WTC11 (cell line): ENCODE measurements around the gene DNM3. TPM values are rescaled to one million over a fixed set of nuclear protein-coding genes. Genes with fewer than 3 reads are reported as not detected.
A peak's percentile ranks its signal among the peaks of the same experiment; 100 is the strongest.
"Not testable (repeated sequence)": the region's sequence is repeated elsewhere in the genome, so short reads cannot be mapped to it uniquely, and the experiment has no call there.

ENCODE experiments used
- ATAC-seq: fragments of 200-7000 bp; cut with Tn5 transposase; 2 replicates; pipeline ENCODE4 v1.10.0; 2021; ENCODE audit warnings: mild to moderate bottlenecking, moderate library complexity
- CTCF ChIA-PET: fragments of 300-600 bp; sonication (Branson Sonifier 250); formaldehyde crosslinking; loops from one replicate; lab custom pipeline; 2021; ENCODE audit warnings: antibody characterized with exemption; lab: Charles Lee
- POLR2A ChIA-PET: fragments of 350-600 bp; sonication (Branson Sonifier 250); formaldehyde crosslinking; loops from one replicate; lab custom pipeline; 2021; ENCODE audit warnings: antibody characterized with exemption; lab: Charles Lee
- DNase-seq: peaks from one replicate; pipeline ENCODE4 v3.0.0; 2021; ENCODE audit warnings: low spot score
- H3K27ac Mint-ChIP-seq: 2 replicates; pipeline ENCODE4 v1.8.0; 2021; ENCODE audit warnings: mixed read lengths
- H3K27me3 Mint-ChIP-seq: 2 replicates; pipeline ENCODE4 v1.8.0; 2021; ENCODE audit warnings: low read depth, mild to moderate bottlenecking, moderate library complexity, mixed read lengths
- H3K36me3 Mint-ChIP-seq: 2 replicates; pipeline ENCODE4 v1.8.0; 2021; ENCODE audit warnings: mixed read lengths
- H3K4me1 Mint-ChIP-seq: 2 replicates; pipeline ENCODE4 v1.8.0; 2022; ENCODE audit warnings: mixed read lengths
- H3K4me3 Mint-ChIP-seq: 2 replicates; pipeline ENCODE4 v1.8.0; 2021; ENCODE audit warnings: mild to moderate bottlenecking, moderate library complexity, mixed read lengths
- H3K9me3 Mint-ChIP-seq: 2 replicates; pipeline ENCODE4 v1.8.0; 2021; ENCODE audit warnings: mixed read lengths
- AFF4 ChIP-seq: sonication (generic); formaldehyde crosslinking; IDR thresholded peaks from 2 replicates; pipeline ENCODE4 v1.8.1; 2023; ENCODE audit warnings: mild to moderate bottlenecking, missing genetic modification reagents, borderline replicate concordance
- GRHL2 ChIP-seq: fragments of 250-450 bp; sonication (Bioruptor Pico); IDR thresholded peaks from 2 replicates; pipeline ENCODE4 v1.8.0; 2022; ENCODE audit warnings: mild to moderate bottlenecking, moderate library complexity; ENCODE audit not compliant: insufficient replicate concordance, severe bottlenecking
- HMGA2 ChIP-seq: fragments of 250-450 bp; sonication (Bioruptor Pico); IDR thresholded peaks from 2 replicates; pipeline ENCODE4 v1.4.0; 2021; ENCODE audit warnings: mild to moderate bottlenecking, moderate library complexity
- JAZF1 ChIP-seq: fragments of 250-450 bp; sonication (Bioruptor Pico); IDR thresholded peaks from 2 replicates; pipeline ENCODE4 v1.9.0; 2021; ENCODE audit warnings: moderate library complexity, mild to moderate bottlenecking, inconsistent platforms
- MYBL2 ChIP-seq: sonication (generic); formaldehyde crosslinking; IDR thresholded peaks from 2 replicates; pipeline ENCODE4 v1.8.1; 2023; ENCODE audit warnings: mild to moderate bottlenecking, moderate library complexity, missing genetic modification reagents
- NFYB ChIP-seq: sonication (generic); formaldehyde crosslinking; conservative IDR thresholded peaks from 2 replicates; pipeline ENCODE4 v1.8.0; 2022; ENCODE audit warnings: low read depth, missing genetic modification reagents
- OVOL2 ChIP-seq: fragments of 250-450 bp; sonication (Bioruptor Pico); IDR thresholded peaks from 2 replicates; pipeline ENCODE4 v1.9.0; 2021; ENCODE audit warnings: mild to moderate bottlenecking, borderline replicate concordance
- TEAD1 ChIP-seq: sonication (generic); formaldehyde crosslinking; IDR thresholded peaks from 2 replicates; pipeline ENCODE4 v1.8.0; 2022; ENCODE audit warnings: mild to moderate bottlenecking, missing genetic modification reagents
- ZBTB21 ChIP-seq: sonication (generic); formaldehyde crosslinking; IDR thresholded peaks from 2 replicates; pipeline ENCODE4 v1.8.1; 2023; ENCODE audit warnings: mild to moderate bottlenecking, missing genetic modification reagents, borderline replicate concordance
- ZNF121 ChIP-seq: sonication (generic); formaldehyde crosslinking; IDR thresholded peaks from 2 replicates; pipeline ENCODE4 v1.8.0; 2023; ENCODE audit warnings: missing genetic modification reagents
- ZNF219 ChIP-seq: sonication (generic); formaldehyde crosslinking; IDR thresholded peaks from 2 replicates; pipeline ENCODE4 v1.8.0; 2023; ENCODE audit warnings: missing genetic modification reagents, mild to moderate bottlenecking, borderline replicate concordance
- ZNF317 ChIP-seq: sonication (generic); formaldehyde crosslinking; IDR thresholded peaks from 2 replicates; pipeline ENCODE4 v1.8.1; 2023; ENCODE audit warnings: low read depth, mild to moderate bottlenecking, moderate library complexity, missing genetic modification reagents, borderline replicate concordance
- ZNF396 ChIP-seq: fragments of 250-450 bp; sonication (Bioruptor Pico); IDR thresholded peaks from 2 replicates; pipeline ENCODE4 v1.8.0; 2021; ENCODE audit warnings: mild to moderate bottlenecking, moderate library complexity, borderline replicate concordance
- ZNF423 ChIP-seq: fragments of 250-450 bp; sonication (Bioruptor Pico); IDR thresholded peaks from 2 replicates; pipeline ENCODE4 v2.1.2; 2022; ENCODE audit warnings: mild to moderate bottlenecking, moderate library complexity
- total RNA-seq: library from RNA; stranded (reverse); gene quantifications from 3 replicates; pipeline ENCODE4 v1.2.3, GENCODE V29; 2021
- TF ChIP-seq, protein P1 (sequence below): sonication (generic); formaldehyde crosslinking; IDR thresholded peaks from 2 replicates; pipeline ENCODE4 v1.8.0; 2023; ENCODE audit warnings: mild to moderate bottlenecking, missing genetic modification reagents
- TF ChIP-seq, protein P2 (sequence below): sonication (generic); formaldehyde crosslinking; conservative IDR thresholded peaks from 2 replicates; pipeline ENCODE4 v1.8.1; 2022; ENCODE audit warnings: mild to moderate bottlenecking, missing genetic modification reagents
- TF ChIP-seq, protein P3 (sequence below): fragments of 250-450 bp; sonication (Bioruptor Pico); IDR thresholded peaks from 2 replicates; pipeline ENCODE4 v1.9.0; 2021; ENCODE audit warnings: mild to moderate bottlenecking
- TF ChIP-seq, protein P4 (sequence below): sonication (generic); formaldehyde crosslinking; IDR thresholded peaks from 2 replicates; pipeline ENCODE4 v1.8.1; 2023; ENCODE audit warnings: mild to moderate bottlenecking, missing genetic modification reagents, moderate library complexity
- TF ChIP-seq, protein P5 (sequence below): sonication (generic); formaldehyde crosslinking; IDR thresholded peaks from 2 replicates; pipeline ENCODE4 v1.8.0; 2022; ENCODE audit warnings: mild to moderate bottlenecking, missing genetic modification reagents
- TF ChIP-seq, protein P6 (sequence below): fragments of 250-450 bp; sonication (Bioruptor Pico); IDR thresholded peaks from 2 replicates; pipeline ENCODE4 v2.1.2; 2022; ENCODE audit warnings: mild to moderate bottlenecking, moderate library complexity

DNM3 gene
- total RNA-seq, 1 experiment from 2014 or later, result 1.9 TPM

DNA sequence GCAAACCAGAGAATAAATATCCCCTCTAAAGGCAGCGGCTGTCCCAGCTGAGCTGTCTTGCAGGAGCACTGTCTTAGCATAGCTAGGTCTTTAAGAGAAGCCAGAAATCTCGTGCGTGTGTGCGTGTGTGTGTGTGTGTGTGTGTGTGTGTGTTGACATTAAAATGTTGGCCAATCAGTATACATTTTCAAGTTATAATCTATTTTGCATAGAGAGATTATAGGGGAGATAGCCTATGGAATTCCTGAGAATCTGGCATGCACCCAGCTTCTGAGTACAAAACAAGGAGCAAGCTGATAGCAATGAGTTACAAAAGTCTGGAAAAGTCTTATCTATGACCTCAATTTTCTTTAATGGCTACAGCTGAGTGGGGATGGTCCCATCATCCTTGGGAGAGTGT lies 42.1 kb upstream of the DNM3 start:
- Mint-ChIP-seq H3K9me3 (no peaks in the 10 kb centered on the region), H3K27me3 (no peaks in the 10 kb centered on the region), H3K4me3 (no peak overlapping the region), H3K4me1 (peaks cover 25% of the 10 kb centered on the region), H3K27ac (no peak overlapping the region), H3K36me3 (peaks cover 35% of the 10 kb centered on the region)
- DNase-seq (no peak), ATAC-seq (no peak)
- no peak for TF ChIP-seq ZBTB21 (CRISPR knock-in tag)
- TF ChIP-seq, protein P1, sequence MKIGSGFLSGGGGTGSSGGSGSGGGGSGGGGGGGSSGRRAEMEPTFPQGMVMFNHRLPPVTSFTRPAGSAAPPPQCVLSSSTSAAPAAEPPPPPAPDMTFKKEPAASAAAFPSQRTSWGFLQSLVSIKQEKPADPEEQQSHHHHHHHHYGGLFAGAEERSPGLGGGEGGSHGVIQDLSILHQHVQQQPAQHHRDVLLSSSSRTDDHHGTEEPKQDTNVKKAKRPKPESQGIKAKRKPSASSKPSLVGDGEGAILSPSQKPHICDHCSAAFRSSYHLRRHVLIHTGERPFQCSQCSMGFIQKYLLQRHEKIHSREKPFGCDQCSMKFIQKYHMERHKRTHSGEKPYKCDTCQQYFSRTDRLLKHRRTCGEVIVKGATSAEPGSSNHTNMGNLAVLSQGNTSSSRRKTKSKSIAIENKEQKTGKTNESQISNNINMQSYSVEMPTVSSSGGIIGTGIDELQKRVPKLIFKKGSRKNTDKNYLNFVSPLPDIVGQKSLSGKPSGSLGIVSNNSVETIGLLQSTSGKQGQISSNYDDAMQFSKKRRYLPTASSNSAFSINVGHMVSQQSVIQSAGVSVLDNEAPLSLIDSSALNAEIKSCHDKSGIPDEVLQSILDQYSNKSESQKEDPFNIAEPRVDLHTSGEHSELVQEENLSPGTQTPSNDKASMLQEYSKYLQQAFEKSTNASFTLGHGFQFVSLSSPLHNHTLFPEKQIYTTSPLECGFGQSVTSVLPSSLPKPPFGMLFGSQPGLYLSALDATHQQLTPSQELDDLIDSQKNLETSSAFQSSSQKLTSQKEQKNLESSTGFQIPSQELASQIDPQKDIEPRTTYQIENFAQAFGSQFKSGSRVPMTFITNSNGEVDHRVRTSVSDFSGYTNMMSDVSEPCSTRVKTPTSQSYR (CRISPR knock-in tag), result no peak
- TF ChIP-seq, protein P2, sequence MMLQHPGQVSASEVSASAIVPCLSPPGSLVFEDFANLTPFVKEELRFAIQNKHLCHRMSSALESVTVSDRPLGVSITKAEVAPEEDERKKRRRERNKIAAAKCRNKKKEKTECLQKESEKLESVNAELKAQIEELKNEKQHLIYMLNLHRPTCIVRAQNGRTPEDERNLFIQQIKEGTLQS (CRISPR knock-in tag), result no peak
- TF ChIP-seq, protein P3, sequence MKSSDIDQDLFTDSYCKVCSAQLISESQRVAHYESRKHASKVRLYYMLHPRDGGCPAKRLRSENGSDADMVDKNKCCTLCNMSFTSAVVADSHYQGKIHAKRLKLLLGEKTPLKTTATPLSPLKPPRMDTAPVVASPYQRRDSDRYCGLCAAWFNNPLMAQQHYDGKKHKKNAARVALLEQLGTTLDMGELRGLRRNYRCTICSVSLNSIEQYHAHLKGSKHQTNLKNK (CRISPR knock-in tag), result no peak
- no peak for TF ChIP-seq ZNF121 (CRISPR knock-in tag)
- TF ChIP-seq, protein P4, sequence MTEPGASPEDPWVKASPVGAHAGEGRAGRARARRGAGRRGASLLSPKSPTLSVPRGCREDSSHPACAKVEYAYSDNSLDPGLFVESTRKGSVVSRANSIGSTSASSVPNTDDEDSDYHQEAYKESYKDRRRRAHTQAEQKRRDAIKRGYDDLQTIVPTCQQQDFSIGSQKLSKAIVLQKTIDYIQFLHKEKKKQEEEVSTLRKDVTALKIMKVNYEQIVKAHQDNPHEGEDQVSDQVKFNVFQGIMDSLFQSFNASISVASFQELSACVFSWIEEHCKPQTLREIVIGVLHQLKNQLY (CRISPR knock-in tag), result no peak
- TF ChIP-seq NFYB (CRISPR knock-in tag), result no peak
- TF ChIP-seq ZNF219 (CRISPR knock-in tag), result no peak
- TF ChIP-seq MYBL2 (CRISPR knock-in tag), result no peak
- TF ChIP-seq, protein P5, sequence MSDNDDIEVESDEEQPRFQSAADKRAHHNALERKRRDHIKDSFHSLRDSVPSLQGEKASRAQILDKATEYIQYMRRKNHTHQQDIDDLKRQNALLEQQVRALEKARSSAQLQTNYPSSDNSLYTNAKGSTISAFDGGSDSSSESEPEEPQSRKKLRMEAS (CRISPR knock-in tag), result no peak
- ChIA-PET POLR2A (no interaction called here), CTCF (interaction anchor here (0.7 to 8.5 kb wide), 11 partner anchors 9 to 242 kb away, joined by 3 to 277 read pairs (median 4); no protein-coding TSS in a partner anchor)

DNA sequence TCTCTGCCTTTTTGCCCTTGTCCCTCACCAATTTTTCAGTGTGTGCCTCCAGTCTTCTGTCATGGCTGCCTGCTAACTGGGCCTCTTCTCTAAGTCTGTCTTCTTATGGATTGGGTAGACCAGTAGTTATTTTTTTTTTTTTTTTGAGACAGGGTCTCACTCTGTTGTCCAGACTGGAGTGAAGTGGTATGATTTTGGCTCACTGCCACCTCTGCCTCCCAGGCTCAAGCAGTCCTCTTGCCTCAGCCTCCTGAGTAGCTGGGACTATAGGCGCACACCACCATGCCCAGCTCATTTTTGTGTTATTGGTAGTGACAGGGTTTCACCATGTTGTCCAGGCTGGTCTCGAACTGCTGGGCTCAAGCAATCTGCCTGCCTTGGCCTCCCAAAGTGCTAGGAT lies 41.6 kb upstream of the DNM3 start:
- DNase-seq, H3K27me3 Mint-ChIP-seq, H3K9me3 Mint-ChIP-seq, ATAC-seq, H3K27ac Mint-ChIP-seq, H3K4me3 Mint-ChIP-seq: not testable (repeated sequence)
- H3K4me1 Mint-ChIP-seq, result peaks cover 25% of the 10 kb centered on the region
- ChIA-PET POLR2A (interaction anchor here (1.5 kb wide), 1 partner anchor 186 kb away, joined by 4 read pairs; no protein-coding TSS in a partner anchor), CTCF (interaction anchor here (0.6 to 8.5 kb wide), 35 partner anchors 8 to 609 kb away, joined by 3 to 277 read pairs (median 5); partner anchors contain the start of genes DNM3 and METTL13)
- H3K36me3 Mint-ChIP-seq, result peaks cover 29% of the 10 kb centered on the region

DNA sequence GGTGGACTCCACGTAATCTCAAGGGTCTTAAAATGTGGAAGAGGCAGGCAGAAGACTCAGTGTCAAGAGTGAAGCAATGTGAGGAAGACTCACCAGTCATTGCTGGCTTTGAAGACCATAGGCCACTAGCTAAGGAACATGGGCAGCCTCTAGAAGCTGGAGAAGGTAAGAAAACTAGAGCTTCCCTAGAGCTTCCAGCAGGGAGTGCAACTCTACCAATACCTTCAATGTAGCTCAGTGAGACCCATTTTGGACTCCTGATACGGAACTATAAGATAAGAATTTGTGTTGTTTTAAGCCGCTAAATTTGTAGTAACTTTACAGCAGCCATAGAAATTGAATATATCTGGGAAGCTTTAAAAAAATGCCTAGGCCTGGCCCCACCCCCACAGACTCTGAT lies 41.0 kb upstream of the DNM3 start:
- Mint-ChIP-seq H3K4me1 (peaks cover 25% of the 10 kb centered on the region), H3K4me3 (no peak overlapping the region), H3K27ac (no peak overlapping the region), H3K36me3 (peaks cover 25% of the 10 kb centered on the region), H3K27me3 (no peaks in the 10 kb centered on the region), H3K9me3 (no peaks in the 10 kb centered on the region)
- ATAC-seq (peak; percentile 56), DNase-seq (no peak)
- POLR2A ChIA-PET, result interaction anchor here (0.9 to 1.5 kb wide), 3 partner anchors 19 to 185 kb away, joined by 3 to 4 read pairs (median 4); partner anchors contain the start of genes METTL13 and VAMP4
- CTCF ChIA-PET, result interaction anchor here (0.6 to 8.5 kb wide), 42 partner anchors 12 to 608 kb away, joined by 3 to 277 read pairs (median 4); partner anchors contain the start of genes DNM3 and METTL13
- TF ChIP-seq, protein P6, sequence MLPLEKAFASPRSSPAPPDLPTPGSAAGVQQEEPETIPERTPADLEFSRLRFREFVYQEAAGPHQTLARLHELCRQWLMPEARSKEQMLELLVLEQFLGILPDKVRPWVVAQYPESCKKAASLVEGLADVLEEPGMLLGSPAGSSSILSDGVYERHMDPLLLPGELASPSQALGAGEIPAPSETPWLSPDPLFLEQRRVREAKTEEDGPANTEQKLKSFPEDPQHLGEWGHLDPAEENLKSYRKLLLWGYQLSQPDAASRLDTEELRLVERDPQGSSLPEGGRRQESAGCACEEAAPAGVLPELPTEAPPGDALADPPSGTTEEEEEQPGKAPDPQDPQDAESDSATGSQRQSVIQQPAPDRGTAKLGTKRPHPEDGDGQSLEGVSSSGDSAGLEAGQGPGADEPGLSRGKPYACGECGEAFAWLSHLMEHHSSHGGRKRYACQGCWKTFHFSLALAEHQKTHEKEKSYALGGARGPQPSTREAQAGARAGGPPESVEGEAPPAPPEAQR, result no peak
- TF ChIP-seq ZNF396 (CRISPR knock-in tag) (no peak), HMGA2 (no peak), ZNF423 (CRISPR knock-in tag) (no peak), AFF4 (CRISPR knock-in tag) (no peak), GRHL2 (CRISPR knock-in tag) (no peak), ZNF317 (CRISPR knock-in tag) (no peak), TEAD1 (no peak), ZBTB21 (CRISPR knock-in tag) (no peak), OVOL2 (CRISPR knock-in tag) (no peak), JAZF1 (no peak)
- TF ChIP-seq, protein P5 (CRISPR knock-in tag), result no peak
